ENCODE data around the gene THPO.

THPO gene

DNA sequence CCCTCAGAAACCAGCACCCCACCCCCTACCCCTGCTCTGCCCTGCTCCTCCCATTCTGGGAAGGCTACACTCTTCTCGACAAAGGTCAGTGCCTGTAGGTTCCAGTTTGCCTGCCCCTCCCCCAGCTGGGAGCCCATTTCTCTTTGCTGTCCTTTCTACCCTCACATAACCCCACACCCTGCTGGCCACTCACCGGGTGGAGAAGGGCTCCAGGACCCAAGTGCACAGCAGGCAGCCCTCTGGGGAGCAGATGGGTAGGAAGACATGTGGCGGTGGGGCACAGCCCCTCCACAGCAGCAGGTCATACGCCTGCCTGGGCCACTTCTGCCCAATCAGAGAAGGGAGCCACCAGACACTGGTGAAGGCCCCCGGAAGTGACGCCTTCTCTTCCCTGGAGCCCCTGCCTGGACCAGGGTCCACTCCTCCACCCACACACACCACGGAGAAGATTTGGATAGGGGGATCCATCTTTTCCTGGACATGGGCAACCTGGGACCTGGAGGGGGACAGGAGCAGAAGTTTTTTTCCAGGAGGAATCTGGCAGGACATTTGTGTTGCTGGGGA is at the start of gene THPO:
THPO (minus strand) TSS at position 326 of the 564 bp plus-strand sequence. CDS start 1,948 bp downstream, outside the sequence.
- TF ChIP-seq ZBTB7A (IDR thresholded peaks at IDR 0.05; ENCODE audit: low read depth) = no peak
- TF ChIP-seq, protein P1, sequence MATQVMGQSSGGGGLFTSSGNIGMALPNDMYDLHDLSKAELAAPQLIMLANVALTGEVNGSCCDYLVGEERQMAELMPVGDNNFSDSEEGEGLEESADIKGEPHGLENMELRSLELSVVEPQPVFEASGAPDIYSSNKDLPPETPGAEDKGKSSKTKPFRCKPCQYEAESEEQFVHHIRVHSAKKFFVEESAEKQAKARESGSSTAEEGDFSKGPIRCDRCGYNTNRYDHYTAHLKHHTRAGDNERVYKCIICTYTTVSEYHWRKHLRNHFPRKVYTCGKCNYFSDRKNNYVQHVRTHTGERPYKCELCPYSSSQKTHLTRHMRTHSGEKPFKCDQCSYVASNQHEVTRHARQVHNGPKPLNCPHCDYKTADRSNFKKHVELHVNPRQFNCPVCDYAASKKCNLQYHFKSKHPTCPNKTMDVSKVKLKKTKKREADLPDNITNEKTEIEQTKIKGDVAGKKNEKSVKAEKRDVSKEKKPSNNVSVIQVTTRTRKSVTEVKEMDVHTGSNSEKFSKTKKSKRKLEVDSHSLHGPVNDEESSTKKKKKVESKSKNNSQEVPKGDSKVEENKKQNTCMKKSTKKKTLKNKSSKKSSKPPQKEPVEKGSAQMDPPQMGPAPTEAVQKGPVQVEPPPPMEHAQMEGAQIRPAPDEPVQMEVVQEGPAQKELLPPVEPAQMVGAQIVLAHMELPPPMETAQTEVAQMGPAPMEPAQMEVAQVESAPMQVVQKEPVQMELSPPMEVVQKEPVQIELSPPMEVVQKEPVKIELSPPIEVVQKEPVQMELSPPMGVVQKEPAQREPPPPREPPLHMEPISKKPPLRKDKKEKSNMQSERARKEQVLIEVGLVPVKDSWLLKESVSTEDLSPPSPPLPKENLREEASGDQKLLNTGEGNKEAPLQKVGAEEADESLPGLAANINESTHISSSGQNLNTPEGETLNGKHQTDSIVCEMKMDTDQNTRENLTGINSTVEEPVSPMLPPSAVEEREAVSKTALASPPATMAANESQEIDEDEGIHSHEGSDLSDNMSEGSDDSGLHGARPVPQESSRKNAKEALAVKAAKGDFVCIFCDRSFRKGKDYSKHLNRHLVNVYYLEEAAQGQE (IDR thresholded peaks at IDR 0.05; ENCODE audit: low read depth) = no peak
- TF ChIP-seq FOXM1 (IDR thresholded peaks at IDR 0.05; ENCODE audit: borderline replicate concordance, low read depth) = no peak
- TF ChIP-seq, protein P2, sequence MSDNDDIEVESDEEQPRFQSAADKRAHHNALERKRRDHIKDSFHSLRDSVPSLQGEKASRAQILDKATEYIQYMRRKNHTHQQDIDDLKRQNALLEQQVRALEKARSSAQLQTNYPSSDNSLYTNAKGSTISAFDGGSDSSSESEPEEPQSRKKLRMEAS (IDR thresholded peaks at IDR 0.05) = no peak
- no peak for TF ChIP-seq EGR1 (IDR thresholded peaks at IDR 0.05)
- TF ChIP-seq YY1 (IDR thresholded peaks at IDR 0.05; ENCODE audit: low read depth) = no peak

DNA sequence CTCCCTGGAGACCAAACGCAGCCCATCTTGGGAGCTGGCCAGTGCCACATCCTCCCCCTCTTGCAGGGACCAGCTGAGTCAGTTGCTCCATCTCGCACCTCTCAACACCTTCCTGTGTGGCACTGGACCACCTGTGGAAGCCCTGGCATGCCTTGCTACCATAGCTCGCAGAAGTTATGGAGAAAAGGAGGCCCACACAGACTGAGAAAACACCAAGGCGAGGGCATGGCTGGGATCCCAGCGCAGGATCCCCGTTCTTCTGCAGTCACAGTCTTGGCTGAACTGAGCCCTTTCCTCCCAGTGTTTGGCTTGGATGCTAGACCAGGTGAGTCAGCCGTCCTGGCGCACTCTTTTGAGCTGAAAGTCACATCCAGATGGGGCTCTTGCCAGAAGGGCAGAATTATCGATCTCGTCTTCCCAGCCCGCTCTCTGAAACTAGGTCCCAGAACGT is 48.7 kb upstream of the THPO start:
- TF ChIP-seq CREB1 (IDR thresholded peaks at IDR 0.05; ENCODE audit: low read depth) (no peak), YY1 (IDR thresholded peaks at IDR 0.05; ENCODE audit: low read depth) (no peak), NFIC (IDR thresholded peaks at IDR 0.05) (no peak), RAD21 (IDR thresholded peaks at IDR 0.05; ENCODE audit: low read depth) (no peak), EGR1 (IDR thresholded peaks at IDR 0.05) (no peak), CEBPB (IDR thresholded peaks at IDR 0.05) (no peak), TAF1 (IDR thresholded peaks at IDR 0.05; ENCODE audit: low read depth) (no peak), TEAD4 (IDR thresholded peaks at IDR 0.05) (no peak), EP300 (IDR thresholded peaks at IDR 0.05; ENCODE audit: borderline replicate concordance) (no peak), FOXM1 (IDR thresholded peaks at IDR 0.05; ENCODE audit: borderline replicate concordance, low read depth) (no peak), TCF12 (IDR thresholded peaks at IDR 0.05; ENCODE audit: low read depth) (no peak), ZBTB7A (IDR thresholded peaks at IDR 0.05; ENCODE audit: low read depth) (no peak)
- TF ChIP-seq, protein P3, sequence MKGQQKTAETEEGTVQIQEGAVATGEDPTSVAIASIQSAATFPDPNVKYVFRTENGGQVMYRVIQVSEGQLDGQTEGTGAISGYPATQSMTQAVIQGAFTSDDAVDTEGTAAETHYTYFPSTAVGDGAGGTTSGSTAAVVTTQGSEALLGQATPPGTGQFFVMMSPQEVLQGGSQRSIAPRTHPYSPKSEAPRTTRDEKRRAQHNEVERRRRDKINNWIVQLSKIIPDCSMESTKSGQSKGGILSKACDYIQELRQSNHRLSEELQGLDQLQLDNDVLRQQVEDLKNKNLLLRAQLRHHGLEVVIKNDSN (IDR thresholded peaks at IDR 0.05) = no peak
- TF ChIP-seq, protein P1 (IDR thresholded peaks at IDR 0.05; ENCODE audit: low read depth) = no peak
- TF ChIP-seq, protein P2 (IDR thresholded peaks at IDR 0.05) = no peak

DNA sequence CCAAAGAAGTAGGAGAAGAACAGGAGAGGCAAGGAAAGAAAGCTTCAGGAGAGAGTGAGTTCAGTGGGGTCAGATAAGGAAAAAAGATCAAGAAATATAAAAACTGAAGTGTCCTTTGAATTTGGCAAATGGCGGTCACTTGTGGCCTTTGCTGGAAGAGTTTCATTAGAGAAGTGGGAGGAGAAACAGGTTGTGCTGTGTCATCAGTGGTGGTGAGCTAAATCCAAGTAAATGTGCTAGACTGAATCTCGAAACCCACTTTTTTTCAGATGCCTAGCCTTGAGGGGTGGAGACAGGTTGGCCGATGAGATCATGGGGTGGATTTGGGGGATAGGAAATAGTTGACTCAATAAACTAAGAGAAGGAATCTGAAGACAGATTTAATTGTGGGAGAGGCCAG is 45.6 kb upstream of the THPO start:
- TF ChIP-seq RAD21 (IDR thresholded peaks at IDR 0.05; ENCODE audit: low read depth) = no peak
- no peak for TF ChIP-seq EGR1 (IDR thresholded peaks at IDR 0.05)

DNA sequence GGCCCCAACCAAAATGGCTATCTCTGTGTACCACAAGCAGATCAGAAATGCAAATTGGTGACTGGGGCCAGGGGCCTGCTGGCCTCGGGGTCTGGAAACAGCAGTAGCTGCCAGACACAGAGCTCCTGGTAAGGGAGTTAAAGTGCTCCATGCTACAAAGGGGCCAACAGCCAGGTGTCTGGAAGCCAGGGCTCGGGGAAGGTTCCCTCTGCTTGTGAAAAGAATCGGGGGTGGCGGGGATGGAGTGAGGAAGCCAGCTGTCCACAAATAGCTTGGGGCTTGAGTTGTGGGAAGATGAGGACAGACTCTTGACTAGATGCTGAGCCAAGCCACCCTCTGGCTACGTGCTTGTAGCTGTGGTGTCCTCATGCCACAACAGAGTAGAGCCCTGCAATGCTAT is 41.2 kb upstream of the THPO start:
- TF ChIP-seq TCF12 (IDR thresholded peaks at IDR 0.05; ENCODE audit: low read depth) (no peak), FOXM1 (IDR thresholded peaks at IDR 0.05; ENCODE audit: borderline replicate concordance, low read depth) (no peak), CREB1 (IDR thresholded peaks at IDR 0.05; ENCODE audit: low read depth) (no peak), TEAD4 (IDR thresholded peaks at IDR 0.05) (no peak), EGR1 (IDR thresholded peaks at IDR 0.05) (no peak), YY1 (IDR thresholded peaks at IDR 0.05; ENCODE audit: low read depth) (no peak)
- TF ChIP-seq, protein P1 (IDR thresholded peaks at IDR 0.05; ENCODE audit: low read depth) = no peak

DNA sequence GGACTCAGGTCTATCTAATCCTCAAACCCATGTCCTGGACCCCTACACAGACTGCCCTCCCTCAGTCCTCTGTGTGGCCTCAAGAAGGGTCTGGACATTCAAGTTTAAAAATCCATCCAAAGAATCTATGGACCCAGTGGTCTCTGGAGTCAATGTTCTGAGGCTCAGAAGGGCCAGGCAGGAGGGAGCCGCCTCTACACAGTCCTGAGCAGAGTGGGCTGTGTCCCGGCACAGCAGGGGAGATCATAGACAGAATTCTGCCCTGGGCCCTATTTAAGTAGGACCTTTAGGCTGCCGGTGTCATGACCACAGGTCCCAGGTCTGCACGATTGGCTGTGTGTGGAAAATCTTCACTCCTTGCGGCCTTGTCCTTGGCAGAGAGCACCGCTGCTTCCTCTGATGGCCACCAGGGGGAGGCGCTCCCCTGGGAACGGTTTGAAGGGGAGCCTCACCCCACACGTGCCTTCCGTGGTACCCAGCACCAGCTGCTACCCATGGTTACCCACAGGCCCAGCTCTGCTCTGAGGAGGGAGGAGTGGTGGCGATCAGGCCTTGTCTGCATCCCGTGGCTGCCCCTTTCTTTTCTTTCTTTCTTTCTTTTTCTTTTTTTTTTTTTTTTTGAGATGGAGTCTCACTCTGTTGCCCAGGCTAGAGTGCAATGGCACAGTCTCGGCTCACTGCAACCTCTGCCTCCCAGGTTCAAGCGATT is 39.8 kb upstream of the THPO start:
- TF ChIP-seq CEBPB (IDR thresholded peaks at IDR 0.05) (no peak), FOXM1 (IDR thresholded peaks at IDR 0.05; ENCODE audit: borderline replicate concordance, low read depth) (no peak), TAF1 (IDR thresholded peaks at IDR 0.05; ENCODE audit: low read depth) (no peak), EP300 (IDR thresholded peaks at IDR 0.05; ENCODE audit: borderline replicate concordance) (no peak), NFIC (IDR thresholded peaks at IDR 0.05) (0 out of 2 replicates have a peak, but pooled peaks have one; percentile 61), TCF12 (IDR thresholded peaks at IDR 0.05; ENCODE audit: low read depth) (no peak), EGR1 (IDR thresholded peaks at IDR 0.05) (no peak), RAD21 (IDR thresholded peaks at IDR 0.05; ENCODE audit: low read depth) (peak; percentile 100), ZBTB7A (IDR thresholded peaks at IDR 0.05; ENCODE audit: low read depth) (no peak), TEAD4 (IDR thresholded peaks at IDR 0.05) (no peak), CREB1 (IDR thresholded peaks at IDR 0.05; ENCODE audit: low read depth) (no peak), YY1 (IDR thresholded peaks at IDR 0.05; ENCODE audit: low read depth) (0 out of 2 replicates have a peak, but pooled peaks have one; percentile 31)
- TF ChIP-seq, protein P3 (IDR thresholded peaks at IDR 0.05) = peak; percentile 72
- TF ChIP-seq, protein P2 (IDR thresholded peaks at IDR 0.05) = peak; percentile 79
- TF ChIP-seq, protein P1 (IDR thresholded peaks at IDR 0.05; ENCODE audit: low read depth) = no peak
